GM19324 (cell line): ENCODE data around the gene GNAL.

ENCODE experiments used
- ATAC-seq: cut with Tn5 transposase; IDR thresholded peaks from one replicate; pipeline ENCODE4 v1.9.1; 2021; ENCODE audit warnings: mild to moderate bottlenecking, moderate library complexity; ENCODE audit not compliant: unreplicated experiment, low FRiP score

GNAL gene

DNA sequence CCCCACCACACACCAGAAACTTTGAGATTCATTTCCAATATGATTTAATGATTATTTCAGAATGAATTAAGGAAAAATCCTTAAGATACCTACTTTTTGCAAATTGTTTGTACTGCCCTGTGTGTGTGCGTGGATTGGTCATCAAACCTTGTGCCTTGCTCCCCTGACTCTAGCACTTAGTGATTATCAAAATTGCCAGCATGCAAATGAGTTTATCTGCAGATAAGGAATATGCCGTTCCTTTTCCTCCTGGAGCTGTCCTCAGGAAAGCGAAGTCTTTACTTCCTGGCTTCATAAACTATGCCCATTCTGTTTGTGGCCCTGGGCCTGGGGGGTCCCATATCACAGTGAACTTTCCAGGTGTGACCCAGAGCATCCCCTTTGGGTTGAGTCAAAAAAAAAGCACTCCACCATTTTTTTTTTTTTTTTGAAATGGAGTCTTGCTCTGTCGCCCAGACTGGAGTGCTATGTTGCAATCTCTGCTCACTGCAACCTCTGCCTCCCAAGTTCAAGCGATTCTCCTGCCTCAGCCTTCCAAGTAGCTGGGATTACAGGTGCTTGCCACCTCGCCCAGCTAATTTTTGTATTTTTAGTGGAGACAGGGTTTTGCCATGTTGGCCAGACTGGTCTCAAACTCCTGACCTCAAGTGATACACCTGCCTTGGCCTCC is 173.5 kb downstream of the GNAL start:
- no peak for ATAC-seq

DNA sequence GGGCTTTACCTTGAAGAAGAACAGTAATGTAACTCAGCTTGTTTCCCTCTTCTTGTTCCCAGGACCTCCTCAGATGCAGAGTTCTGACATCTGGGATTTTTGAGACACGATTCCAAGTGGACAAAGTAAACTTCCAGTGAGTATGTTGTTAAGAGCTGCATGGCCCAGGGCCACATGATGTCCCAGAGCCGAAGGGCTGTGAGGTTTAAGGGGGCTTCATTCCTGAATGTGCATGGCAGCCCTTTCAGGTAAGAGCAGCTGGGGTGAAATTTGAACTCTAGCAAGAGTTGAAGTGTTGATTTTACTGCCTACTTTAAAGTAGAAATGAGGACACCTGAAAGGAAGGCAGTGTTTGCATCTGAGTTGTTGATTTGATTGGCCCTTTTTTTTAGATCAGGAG is 175.4 kb downstream of the GNAL start:
- no peak for ATAC-seq

DNA sequence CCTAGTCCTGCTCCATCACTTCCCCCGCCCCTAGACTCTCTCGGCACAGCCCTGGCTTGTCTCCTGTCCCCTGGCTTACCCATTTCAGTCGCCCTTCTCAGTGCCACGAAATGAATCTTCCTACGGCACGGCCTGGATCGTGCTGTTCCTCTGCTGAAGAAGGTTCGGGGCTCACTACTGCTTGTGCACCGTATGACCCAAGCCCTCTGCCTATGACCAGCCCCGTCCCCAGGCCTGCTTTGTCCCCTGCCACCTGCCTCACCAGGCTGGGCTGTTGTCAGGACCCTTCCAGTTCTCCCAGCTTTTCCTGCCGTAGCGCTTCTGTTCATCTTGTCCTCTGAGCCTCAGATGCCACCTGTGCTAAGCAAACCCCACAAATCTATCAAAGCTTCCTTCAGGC is 176.0 kb downstream of the GNAL start:
- ATAC-seq: no peak

DNA sequence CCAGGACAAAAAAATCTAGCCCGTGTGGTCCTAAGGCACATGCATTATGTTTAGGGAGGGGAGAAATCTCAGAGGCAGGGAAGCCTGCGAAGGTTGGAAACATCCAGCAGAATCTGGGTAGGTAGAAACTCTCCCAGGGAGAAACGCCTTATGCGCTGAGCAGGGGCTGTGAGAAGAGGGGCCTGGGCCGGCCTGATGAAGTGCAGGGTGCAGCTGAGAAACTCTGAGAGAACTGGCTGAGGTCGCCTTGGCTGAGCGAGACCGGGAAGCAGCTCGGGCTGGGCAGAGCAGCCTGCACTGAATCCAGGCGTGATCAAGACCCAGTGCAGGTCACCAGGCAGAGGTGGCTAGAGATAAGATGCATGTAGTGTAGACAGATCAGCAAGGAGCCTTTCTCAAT is 177.3 kb downstream of the GNAL start:
- ATAC-seq: no peak

DNA sequence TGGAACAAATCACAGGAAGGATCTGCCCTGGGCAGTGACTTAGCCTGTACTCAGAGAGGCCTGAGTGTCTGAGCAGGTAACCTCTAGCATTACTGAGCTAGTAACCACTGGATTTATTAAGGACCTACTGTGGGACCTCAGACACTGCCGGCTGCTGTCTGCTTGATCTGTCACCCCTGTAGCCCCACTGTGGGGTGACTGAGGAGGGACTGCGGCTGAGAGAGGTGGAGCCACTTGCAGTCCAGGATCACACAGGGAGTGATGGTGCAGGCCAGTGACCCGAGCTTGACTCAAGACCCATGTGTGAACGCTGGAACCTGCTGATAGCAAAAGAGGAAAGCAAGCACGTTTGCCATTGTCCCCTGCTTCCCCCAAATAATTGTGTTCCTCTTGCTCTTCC is 177.7 kb downstream of the GNAL start:
- no peak for ATAC-seq

DNA sequence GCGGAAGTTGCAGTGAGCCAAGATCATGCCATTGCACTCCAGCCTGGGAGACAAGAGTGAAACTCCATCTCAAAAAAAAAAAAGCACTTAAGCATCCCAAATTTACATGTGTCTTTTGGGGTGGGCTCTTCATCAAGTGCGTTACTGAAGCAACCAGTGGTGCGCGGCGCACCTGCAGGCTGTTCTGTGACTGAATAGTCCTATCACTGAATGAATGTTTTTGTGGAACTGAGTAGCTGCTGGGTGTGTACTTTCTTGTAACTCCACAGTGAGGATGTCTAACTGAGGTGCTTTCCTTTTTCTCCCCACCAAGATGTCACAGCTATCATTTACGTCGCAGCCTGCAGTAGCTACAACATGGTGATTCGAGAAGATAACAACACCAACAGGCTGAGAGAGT is 179.2 kb downstream of the GNAL start:
- ATAC-seq: no peak

DNA sequence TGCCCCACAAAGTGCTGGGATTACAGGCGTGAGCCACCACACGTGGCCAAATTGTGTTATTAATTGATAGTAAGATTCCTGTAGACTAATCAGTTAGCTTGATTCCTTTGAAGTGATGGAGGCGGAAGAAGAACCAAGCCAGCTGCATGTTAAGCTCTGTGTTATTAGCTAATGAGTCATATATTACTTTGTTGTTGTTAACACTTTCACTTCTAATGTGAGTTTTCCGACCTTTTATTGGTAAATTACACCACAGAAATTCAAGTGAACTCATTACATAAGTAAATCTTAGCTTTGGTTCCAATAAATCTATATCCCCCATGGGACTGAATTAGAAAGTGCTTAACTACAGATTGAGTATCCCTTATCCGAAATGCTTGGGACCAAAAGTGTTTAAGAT is 182.4 kb downstream of the GNAL start:
- no peak for ATAC-seq

DNA sequence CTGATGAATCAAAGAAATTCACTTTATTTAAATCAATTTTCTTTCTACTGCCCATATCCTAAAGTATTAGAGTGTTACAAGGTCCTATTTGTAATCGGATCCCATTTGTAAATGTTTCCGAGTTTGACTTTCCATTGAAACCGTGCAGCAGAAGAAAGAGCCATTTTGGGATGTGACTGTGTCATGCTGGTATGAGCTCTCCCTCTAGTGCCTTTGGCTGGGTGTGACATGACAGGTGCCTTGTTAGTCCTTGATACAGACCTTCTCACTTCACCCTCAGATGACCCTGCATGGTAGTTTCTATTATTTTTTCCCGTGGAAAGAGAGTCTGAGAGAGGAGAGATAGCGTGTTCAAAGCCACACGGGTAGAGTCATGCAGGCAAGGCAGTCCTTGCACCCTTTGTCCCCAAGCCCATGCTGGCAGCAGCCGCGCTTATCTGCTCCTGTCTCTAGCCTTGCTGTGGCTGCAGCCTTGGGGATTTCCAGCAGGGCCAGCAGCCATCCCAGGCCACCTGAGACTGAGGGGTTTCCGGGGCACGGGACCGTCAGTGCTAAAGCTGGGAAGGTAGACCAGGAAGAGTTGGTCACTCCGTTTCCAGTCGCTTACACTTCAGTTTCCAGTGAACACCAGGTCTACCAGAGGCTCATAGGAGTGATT is 183.5 kb downstream of the GNAL start:
- no peak for ATAC-seq

DNA sequence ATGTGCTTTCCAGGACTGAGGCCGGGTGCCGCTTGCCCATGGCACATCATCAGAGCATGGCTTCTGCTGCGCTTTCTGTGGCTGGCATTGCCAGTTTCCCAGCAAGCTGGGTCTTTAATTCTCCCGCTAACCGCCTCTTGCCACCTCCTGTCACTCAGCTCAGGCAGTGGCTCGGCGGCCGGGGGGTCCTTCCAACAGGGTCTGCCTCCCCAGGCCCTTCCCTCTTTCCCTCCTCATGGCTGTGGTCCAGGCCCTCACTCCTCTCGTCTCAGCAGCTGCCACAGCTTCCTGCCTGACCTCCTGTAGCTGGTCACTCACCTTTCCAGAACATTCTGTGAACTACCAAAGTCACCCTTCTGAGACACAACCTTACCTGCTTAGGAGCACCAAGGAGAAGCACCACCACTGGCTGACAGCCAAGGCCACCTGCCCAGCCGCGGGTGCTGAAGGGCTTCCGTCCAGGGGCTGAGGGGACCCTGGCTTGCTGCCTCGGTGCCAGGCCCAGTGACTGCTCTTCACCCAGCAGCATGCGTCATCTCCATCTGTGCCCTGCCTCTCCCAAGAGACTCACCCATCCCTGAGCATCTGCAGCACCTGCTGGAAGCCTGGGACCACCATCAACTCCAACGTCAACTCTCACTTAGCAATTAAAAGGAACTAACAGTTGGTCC is 184.7 kb downstream of the GNAL start:
- no peak for ATAC-seq

DNA sequence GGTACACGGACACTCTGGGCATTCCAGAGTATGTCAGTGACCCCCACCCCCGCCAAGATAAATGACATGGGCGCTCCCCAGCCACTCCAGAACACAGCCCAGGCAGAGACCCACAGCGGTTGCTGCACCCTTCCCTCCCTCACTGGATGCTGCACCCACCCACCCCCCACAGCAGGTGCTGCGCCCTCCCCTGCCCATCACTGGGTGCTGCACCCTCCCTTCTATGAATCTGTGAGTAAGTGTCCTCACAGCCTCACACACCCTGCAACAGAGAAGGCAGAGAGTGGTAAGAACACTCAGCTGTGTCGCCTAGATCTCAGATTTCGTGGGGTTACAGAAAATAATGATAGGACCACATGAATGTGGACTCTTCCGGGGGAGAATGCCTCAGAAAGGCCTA is 185.6 kb downstream of the GNAL start:
- ATAC-seq: no peak

DNA sequence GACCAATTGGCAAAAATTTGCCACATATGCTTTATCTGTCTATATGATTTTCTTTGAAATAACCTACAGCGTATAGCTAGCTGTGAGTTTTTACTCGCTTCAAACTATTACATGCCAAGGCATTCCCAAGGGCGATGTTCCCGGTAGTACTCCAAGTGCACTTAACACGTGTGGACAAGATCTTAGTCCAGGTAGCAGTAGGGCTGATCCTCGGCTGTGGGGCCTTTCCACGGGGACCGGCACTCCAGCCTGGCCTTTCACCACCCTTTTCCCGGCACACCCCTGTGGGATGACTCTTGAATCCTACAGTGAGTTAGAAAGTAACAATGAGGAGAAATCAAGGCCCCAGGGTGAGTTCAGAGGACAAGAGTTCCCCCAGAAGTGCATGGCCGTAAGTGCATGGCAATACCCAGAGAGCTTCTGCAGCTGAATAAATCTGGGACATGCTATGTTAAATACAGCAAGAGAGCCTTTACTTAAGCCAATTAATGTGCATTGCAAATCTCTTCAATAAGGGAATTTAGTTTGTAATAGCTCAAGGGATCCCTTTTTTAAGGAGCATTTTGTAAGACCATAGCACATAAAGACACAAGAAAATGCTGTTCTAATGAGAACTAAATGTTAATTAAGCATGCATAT is 188.6 kb downstream of the GNAL start:
- ATAC-seq: no peak

DNA sequence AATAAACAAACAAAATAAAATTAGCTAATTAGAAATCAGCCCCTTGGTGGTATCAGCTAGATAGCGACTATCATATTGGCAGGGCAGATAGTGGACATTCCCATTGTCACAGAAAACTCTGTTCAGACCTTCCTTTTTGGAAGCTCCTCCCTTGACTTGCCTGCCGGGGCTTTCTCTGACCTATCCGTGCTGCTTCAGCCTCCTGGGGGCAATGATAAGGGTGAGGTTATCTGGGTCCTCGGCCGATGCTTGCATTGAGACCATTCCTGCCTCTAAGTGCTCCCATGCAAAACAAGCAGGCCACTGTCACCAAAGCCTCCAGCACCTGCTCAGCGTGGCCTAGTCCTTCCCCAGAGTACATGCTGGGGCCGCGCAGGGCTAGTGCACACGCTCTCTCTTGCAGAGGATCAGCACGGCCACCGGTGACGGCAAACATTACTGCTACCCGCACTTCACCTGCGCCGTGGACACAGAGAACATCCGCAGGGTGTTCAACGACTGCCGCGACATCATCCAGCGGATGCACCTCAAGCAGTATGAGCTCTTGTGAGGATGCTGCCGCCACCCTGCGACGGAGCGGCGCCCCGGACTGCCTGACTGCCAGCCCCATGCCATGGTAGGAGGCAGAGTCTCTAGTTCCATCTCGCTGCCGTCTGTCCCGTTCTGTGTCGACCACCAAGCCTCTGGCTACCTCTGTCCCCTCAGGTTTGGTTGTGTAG is 191.7 kb downstream of the GNAL start:
- no peak for ATAC-seq

DNA sequence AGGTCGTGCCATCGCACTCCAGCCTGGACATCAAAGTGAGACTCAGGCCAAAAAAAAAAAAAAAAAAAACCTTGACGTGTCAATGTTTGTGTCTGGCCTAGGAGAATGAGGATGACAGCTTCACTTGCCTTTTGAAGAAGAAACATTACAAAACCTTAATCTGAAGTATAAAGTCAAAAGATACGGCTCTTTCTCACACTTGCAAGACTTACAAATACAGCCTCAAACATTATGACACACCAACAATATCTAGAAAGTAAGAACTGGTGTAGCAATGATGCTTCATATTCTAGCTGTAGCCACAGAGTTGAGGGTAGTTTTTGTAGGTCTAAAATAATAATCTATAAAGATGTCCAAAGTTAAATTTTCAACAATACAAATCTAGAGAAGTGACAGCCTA is 193.6 kb downstream of the GNAL start:
- no peak for ATAC-seq

DNA sequence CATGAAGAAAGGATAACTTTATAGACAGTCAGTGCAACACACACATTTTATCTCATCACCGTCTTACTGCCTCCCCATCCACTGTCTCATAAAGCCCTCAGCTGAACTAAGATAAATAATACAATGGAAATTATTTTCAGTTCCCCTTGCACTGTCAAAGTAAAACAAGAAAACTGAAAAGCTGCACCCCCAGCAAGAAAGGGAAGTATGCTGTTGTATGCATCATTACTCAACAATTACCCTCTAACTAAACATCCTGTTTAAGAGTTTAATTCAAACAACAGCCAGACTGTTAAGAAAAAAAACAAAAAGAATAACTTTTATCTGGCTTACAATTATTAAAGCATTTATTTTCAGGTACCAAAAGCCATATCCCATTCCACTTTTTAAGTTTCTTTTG is 194.1 kb downstream of the GNAL start:
- no peak for ATAC-seq

DNA sequence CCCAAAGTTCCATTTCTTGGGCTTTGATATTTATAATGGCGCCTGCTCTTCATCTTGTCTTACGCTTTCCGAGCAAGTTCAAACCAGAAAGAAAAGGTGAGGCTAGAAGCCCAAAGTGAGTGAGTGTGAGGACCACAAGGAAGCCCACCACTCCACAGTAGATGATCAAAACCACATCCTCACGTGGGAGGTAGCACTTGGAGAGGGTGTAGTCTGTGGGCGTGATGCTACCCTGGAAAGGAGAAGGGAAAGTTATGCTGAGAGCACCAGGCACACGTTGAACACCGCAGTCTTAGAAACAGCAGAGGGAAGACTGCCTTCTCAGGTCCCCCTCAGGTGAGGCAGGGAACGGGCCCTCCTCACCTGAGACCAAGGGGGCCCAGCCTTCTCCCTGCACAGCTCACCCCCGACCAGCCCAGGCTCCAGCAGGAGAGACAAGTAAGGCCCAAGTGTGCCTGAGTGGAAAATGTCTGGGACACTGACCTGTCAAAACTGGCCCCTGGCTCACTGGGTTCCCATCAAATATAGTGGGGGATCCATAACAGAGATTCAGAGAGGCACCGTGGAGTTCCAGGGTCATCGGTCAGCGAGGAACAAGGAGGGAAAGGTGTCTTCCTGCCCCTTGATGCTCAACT is 195.4 kb downstream of the GNAL start:
- ATAC-seq: no peak

DNA sequence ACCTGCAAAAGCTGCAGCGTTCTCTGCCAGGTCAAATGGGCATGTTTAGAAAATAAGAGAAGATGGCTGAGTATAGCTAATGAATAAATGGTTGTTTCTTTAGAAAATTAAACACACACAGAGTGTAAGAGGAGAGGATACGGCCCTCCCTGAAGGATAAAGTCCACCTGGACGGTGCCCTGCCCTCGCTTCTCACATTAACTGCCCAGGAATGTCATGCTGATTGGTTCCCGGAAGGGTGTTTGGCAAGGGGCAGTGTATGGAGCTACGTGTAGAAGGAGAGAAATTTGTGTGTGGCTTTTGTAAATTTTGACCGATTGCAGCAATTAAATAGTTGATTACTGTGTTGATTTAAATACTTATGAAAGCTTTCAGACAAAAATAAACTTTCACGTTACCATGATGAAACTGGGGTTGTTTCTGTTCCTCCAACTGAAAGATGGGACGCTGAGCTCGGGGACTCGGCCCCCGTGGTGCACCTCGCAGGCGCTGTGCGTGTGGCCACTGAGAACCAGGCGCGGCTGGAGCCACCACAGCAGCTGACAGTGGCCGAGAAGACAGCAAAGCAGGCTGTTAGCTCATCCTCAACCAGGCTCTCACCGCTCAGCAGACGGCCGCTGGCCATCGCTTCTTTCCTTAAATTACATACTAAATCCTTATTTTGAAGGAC is 196.3 kb downstream of the GNAL start:
- ATAC-seq: no peak

DNA sequence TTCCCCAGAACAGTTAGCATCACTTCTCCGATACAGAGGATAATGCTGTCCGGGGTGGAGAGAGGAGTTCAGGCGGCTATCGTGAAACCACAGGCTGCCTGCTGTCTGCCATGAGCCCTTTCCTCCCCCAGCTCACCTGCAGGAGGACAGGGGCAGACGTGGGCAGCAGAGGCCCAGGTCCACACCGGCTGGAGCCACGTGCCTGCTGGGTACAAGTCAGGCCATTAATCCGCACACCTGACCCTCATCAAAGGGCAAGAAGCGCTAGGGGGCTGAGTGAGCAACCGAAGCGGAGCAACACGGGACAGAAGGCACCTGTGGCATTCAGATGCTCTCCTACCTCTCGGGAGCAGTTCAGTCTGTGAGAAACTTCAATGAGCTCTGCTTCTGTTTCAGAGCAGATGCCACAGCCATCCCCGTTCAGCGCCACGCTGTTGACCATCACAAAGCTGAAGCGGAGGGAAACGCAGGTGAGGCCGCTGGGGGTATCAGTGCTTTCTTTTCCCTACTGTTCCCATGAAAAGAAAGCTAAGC is 197.6 kb downstream of the GNAL start:
- ATAC-seq: no peak

DNA sequence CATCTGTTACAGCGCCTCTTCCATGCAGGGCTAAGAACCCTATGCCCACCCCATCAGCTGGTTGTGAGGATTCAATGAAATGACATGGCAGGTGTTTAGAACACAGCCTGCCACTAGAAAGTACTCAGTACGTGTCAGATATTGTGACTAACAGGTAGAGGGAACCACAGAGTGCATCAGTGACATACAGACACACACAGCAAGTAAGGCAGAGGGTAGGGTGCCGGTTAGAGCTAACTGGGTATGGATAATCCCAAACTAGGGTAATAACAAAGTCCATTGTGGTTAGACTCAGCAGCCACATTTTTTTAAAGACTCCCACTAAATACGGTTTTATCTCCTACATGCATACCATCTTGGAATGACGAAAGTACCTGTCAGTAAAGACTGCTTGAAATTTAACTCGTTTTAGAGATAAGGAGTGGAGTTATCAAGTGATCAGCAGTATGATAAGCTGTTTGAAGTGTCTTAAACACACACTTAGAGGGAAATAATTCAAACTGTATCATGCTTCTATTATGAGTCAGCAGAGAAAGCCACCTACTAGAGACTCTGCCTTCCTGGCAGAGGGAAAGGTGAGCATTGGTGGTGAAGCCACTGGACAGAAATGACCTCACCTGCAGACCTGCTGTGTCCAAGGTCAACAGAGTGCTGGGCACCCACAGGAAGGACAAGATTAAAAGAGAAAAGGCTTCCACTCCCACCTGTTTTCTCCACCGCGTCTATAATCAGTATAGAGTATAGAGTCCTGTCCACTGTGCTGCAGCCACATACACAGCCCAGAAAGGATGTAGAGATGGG is 198.5 kb downstream of the GNAL start:
- ATAC-seq: no peak

DNA sequence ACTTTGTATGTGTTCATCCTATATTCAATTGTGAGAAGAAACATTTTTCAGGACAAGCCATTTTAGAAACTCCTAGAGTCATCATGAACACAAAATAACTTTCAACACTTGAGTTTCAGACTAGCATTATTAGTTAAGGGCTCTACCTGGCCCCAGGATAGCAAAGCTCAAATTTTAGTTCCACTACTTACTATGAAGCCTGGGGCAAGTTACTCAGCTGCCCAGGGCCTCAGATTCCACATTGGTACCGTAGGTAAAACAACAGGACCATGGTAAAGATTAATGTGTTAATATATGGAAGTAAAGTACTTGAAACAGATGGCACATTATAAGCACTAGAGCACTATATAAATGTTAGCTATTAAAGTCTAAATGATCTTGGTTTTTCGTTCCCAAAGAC is 199.7 kb downstream of the GNAL start:
- ATAC-seq: no peak
